ENCODE results near the gene MEGF11. TPM values are rescaled to one million over a fixed set of nuclear protein-coding genes. Genes with fewer than 3 reads are reported as not detected.

MEGF11 gene
- total RNA-seq, 1 donor from 2014 or later, result 0.60 TPM

GRCh38 chr15:66050264-66050663 is 203.3 kb downstream of the MEGF11 start:
- no peaks in the 10 kb centered on the region for H3K36me3 Mint-ChIP-seq (ENCODE audit: insufficient read depth)
- H3K4me3 Mint-ChIP-seq (ENCODE audit: low read depth), result no peak overlapping the region
- peaks cover 16% of the 10 kb centered on the region for H3K4me1 Mint-ChIP-seq (ENCODE audit: low read depth)
- DNase-seq (ENCODE audit: low spot score, unreplicated experiment), result no peak
- no peaks in the 10 kb centered on the region for H3K9me3 Mint-ChIP-seq (ENCODE audit: low read depth)
- peaks cover 69% of the 10 kb centered on the region for H3K27me3 Mint-ChIP-seq
- H3K27ac Mint-ChIP-seq, result peak overlapping the region; percentile 53
- TF ChIP-seq CTCF (IDR thresholded peaks at IDR 0.05; ENCODE audit: unreplicated experiment), result no peak

- Mint-ChIP-seq H3K4me1 (ENCODE audit: low read depth) (peaks cover 16% of the 10 kb centered on the region), H3K4me3 (ENCODE audit: low read depth) (no peak overlapping the region), H3K9me3 (ENCODE audit: low read depth) (no peaks in the 10 kb centered on the region), H3K27ac (no peak overlapping the region), H3K36me3 (ENCODE audit: insufficient read depth) (no peaks in the 10 kb centered on the region), H3K27me3 (peaks cover 63% of the 10 kb centered on the region)
- no peak for DNase-seq (ENCODE audit: low spot score, unreplicated experiment)
- TF ChIP-seq CTCF (IDR thresholded peaks at IDR 0.05; ENCODE audit: unreplicated experiment), result no peak
These were observed 204.2 kb downstream of the MEGF11 start for GRCh38 chr15:66049353-66049752.

- Mint-ChIP-seq H3K4me1 (ENCODE audit: low read depth) (peaks cover 28% of the 10 kb centered on the region), H3K27me3 (peaks cover 50% of the 10 kb centered on the region), H3K27ac (no peak overlapping the region), H3K36me3 (ENCODE audit: insufficient read depth) (no peaks in the 10 kb centered on the region), H3K9me3 (ENCODE audit: low read depth) (no peaks in the 10 kb centered on the region), H3K4me3 (ENCODE audit: low read depth) (no peak overlapping the region)
- no peak for DNase-seq (ENCODE audit: low spot score, unreplicated experiment)
- no peak for TF ChIP-seq CTCF (IDR thresholded peaks at IDR 0.05; ENCODE audit: unreplicated experiment)
These were observed 206.1 kb downstream of the MEGF11 start for GRCh38 chr15:66047321-66048024.

- peaks cover 43% of the 10 kb centered on the region for H3K27me3 Mint-ChIP-seq
- H3K9me3 Mint-ChIP-seq (ENCODE audit: low read depth), result no peaks in the 10 kb centered on the region
- H3K4me3 Mint-ChIP-seq (ENCODE audit: low read depth), result no peak overlapping the region
- no peak overlapping the region for H3K27ac Mint-ChIP-seq
- no peak for DNase-seq (ENCODE audit: low spot score, unreplicated experiment)
- H3K36me3 Mint-ChIP-seq (ENCODE audit: insufficient read depth), result no peaks in the 10 kb centered on the region
- peaks cover 30% of the 10 kb centered on the region for H3K4me1 Mint-ChIP-seq (ENCODE audit: low read depth)
- peak; percentile 46 for TF ChIP-seq CTCF (IDR thresholded peaks at IDR 0.05; ENCODE audit: unreplicated experiment)
These were observed 206.8 kb downstream of the MEGF11 start for GRCh38 chr15:66046751-66047150.

GRCh38 chr15:66046326-66046725 is 207.2 kb downstream of the MEGF11 start:
- Mint-ChIP-seq H3K4me1 (ENCODE audit: low read depth) (peaks cover 30% of the 10 kb centered on the region), H3K27me3 (peaks cover 39% of the 10 kb centered on the region), H3K9me3 (ENCODE audit: low read depth) (no peaks in the 10 kb centered on the region), H3K36me3 (ENCODE audit: insufficient read depth) (no peaks in the 10 kb centered on the region), H3K4me3 (ENCODE audit: low read depth) (no peak overlapping the region), H3K27ac (no peak overlapping the region)
- TF ChIP-seq CTCF (IDR thresholded peaks at IDR 0.05; ENCODE audit: unreplicated experiment), result no peak
- no peak for DNase-seq (ENCODE audit: low spot score, unreplicated experiment)
